Stimulated activated CD4-positive, alpha-beta T cell treated with anti-CD3 and anti-CD28 coated beads, Interleukin-15, amount 100 ng/mL, for 24 hours (primary cell): ENCODE results near the gene HILPDA.
A peak's percentile ranks its signal among the peaks of the same experiment; 100 is the strongest.

Experiments used
- DNase-seq: peaks from one replicate; pipeline ENCODE4 v3.0.0-alpha.2; 2020

The HILPDA gene, protein sequence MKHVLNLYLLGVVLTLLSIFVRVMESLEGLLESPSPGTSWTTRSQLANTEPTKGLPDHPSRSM

GRCh38 chr7:128455543-128456254, at the start of gene HILPDA:
Gene HILPDA, plus strand, starts transcription at chr7:128455878. Its CDS starts 1,391 bp downstream, at chr7:128457269.
- peak; percentile 96 for DNase-seq

GRCh38 chr7:128406314-128407232, 49.1 kb upstream of the HILPDA start:
- no peak for DNase-seq

GRCh38 chr7:128407233-128407589, 48.5 kb upstream of the HILPDA start:
- DNase-seq = no peak

- no peak for DNase-seq
Observed at GRCh38 chr7:128407751-128408708, 47.6 kb upstream of the HILPDA start.

- no peak for DNase-seq
Observed at GRCh38 chr7:128408709-128409595, 46.7 kb upstream of the HILPDA start.

DNA sequence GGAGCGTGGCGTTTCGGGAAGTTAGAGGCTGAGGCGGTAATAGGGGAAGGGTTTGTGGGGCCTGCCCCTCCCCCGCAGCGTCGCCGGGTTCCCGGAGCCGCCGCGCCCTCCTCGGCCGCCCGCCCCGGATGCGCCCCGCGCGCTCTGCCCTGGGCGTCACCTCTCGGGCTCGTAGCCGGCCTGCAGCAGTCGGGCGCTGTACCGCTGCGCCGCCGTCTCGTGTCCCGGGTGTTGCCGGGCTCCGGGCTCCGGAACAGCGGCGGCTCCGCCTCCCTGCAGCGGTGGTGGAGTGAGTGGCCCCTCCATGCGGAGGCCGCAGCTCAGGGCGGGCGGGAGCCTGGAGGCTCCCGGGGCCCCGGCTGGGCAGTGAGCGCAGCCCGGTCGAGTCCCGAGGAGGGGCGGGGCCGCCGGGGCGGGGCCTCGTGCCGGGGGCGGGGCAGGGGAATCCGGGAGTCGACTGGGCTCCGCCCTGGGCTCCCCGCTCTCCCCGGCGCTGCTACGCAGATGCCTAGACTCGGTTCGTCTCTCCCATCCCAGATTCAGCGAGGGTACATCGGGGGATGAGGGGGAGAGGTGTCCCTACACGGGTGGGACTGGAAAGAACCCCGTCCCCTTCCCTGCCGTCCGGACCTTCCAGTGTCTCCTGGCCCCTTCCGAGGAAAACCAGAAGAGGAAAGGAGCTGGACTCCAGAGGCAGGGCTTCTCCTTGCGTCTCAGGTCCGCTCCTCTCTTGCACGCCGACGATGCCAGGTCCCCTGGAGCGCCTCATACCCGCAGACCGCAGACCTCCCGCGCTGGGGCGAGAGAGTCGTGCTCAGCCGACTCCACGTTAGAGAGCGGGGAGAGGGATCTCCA, 45.9 kb upstream of the HILPDA start, which contains the start of gene IMPDH1:
IMPDH1 (minus strand) TSS at position 387 of the 855 bp plus-strand sequence; CDS start at position 306, 81 bp downstream.
- DNase-seq = peak; percentile 94

GRCh38 chr7:128410451-128410753, 45.3 kb upstream of the HILPDA start:
- DNase-seq = no peak

- no peak for DNase-seq
Observed at GRCh38 chr7:128415217-128415785, 40.4 kb upstream of the HILPDA start.

DNA sequence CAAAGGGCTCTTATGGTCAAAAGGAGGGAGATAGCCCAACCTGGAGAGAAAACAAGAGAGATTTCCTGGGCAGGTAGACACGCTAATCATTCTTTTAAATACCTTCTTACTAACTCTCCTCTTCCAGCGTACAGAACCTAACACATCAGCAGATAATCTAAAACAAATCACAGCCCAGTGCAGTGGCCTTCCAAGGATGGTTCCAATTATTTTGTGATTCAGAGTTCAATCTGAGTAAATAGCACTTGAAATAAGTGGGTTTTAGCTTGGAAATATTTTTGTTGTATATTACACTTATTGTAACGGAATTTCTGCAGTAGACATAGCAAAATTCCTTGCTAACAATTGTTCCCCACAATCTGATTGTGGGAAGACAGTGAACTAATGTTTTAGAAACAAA, 38.6 kb upstream of the HILPDA start:
- DNase-seq = no peak

DNA sequence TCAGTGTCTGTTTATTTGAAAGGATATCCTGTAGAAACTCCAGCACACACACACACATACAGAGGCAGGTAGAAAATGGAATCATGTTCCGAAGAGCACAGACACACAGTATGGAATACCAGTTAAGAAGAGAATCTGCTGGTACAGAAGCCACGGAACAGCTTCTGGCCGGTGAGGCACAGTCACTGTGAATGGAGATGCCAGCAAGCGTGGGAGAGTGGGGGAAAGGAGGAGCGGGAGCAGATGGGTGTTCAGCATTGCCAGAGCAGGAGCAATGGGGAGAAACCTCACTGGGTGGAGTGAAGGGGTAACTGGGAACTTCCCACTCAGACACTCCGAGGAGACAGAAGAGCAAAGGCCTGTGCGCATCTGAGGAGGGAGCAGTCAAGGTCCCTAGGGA, 36.4 kb upstream of the HILPDA start:
- DNase-seq = no peak

GRCh38 chr7:128420773-128421172, 34.9 kb upstream of the HILPDA start:
- no peak for DNase-seq

DNA sequence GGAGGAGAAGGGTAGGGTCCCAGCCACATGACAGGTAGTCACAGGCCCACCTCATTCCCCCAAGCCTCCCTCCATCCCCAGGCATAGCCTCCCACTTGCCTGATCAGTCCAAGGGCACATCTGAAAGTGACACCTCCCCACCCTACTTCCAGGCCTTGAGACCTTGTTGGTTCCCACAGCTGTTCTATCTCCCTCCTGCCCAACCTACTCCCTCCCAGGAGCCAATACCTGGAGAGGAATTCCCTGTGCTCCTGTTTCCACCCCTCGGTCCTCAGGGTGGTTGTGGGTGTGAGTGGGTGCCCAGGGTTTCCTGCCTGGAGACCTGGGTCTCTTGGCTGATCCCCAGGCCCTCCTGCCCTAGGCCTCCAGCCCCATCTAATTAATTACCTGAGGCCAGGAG, 34.3 kb upstream of the HILPDA start:
- DNase-seq = no peak

DNA sequence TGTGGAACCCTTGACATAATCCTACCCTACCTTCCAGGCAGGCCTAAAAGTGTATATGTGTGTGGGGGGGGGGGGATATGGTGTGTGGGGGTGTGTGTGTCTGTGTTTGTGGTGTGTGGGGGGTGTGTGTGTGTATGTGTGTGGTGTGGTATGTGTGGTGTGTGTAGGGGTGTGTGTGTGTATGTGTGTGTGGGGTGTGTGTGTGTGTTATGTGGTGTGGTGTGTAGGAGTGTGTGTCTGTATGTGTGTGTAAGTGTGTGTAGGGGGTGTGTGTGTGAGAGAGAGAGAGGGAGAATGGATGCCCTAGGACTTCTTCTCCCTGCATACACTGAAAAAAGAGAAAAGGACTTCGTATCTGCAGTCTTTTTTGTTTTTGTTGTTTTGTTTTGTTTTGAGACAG, 33.6 kb upstream of the HILPDA start:
- no peak for DNase-seq

GRCh38 chr7:128422842-128423241, 32.8 kb upstream of the HILPDA start:
- no peak for DNase-seq

DNA sequence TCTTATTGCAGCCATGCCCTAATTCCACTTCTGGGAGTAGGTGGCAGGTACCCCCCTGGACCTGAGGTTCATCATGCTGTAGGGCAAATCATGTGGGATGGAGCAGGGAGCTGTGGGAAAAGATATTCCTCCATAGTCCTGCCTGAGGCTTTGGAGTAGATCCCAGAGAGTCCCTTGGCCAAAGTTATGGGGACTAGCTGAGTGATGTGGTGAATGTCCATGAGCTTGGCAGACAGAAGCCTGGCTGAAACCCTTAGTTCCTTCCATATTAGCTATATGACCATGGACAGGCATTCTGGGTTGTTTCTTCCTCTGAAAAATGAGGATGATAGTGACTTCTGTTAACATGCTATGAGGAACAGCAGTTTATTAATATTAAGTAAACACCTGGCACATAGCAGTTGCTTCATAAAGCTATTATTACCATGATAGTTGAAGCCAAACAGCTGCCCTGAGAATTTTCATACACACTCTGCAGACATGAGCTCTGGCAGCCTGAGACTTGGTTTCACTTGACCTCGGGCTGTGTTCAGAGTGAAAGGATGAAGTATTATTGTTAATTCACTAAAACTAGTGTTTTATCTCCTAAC, 30.9 kb upstream of the HILPDA start:
- DNase-seq = no peak

- DNase-seq = peak; percentile 86
Observed at GRCh38 chr7:128425850-128426249, 29.8 kb upstream of the HILPDA start.

DNA sequence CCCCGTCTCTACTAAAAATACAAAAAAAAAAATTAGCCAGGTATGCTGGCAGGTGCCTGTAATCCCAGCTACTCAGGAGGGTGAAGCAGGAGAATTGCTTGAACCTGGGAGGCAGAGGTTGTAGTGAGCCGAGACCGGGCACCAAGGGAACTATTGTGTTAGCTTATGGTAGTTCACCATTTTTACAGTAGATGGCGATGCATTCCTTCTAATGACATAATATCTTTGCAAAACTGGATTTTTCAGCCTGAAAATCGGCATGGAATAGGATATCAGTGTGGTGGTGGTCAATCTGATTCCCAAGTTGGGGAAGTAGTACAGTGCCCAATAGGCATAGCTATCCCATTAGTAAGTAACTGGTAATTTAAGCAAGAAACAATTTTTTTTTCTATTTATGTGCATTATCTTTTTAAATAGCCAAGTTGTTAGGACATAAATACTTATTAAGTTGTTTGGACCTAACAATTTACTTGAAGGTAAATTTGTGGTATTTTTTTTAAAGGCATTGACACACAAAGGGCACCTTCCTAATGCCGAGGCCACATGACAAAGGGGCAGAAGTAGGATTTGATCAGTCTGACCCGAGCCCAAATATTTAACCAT, 28.3 kb upstream of the HILPDA start:
- peak; percentile 35 for DNase-seq

GRCh38 chr7:128430207-128430606, 25.5 kb upstream of the HILPDA start:
- no peak for DNase-seq

DNA sequence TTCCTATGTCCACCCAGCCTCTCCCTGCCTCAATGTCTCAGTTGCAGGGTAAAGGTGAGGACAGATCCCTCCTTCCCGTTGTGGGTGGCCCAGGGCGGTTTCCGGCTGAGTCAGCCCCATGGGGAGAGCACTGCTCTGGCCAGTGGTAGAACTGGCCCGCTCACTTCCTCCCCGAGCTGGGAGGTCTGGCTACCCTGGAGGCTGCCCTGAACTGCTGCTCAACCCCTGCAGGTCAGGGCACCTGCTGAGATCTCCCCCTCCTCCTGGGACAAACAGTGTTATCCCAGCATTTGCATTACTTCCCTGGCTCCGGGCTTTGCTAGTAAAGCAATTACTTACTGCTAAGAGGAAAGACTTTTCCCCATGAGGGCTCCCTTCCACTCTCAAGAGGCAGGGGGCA, 24.5 kb upstream of the HILPDA start:
- no peak for DNase-seq

- no peak for DNase-seq
Observed at GRCh38 chr7:128431754-128432153, 23.9 kb upstream of the HILPDA start.
